ENCODE measurements around the gene TMEM270.

GRCh38 chr7:73876973-73877372, 16.0 kb downstream of the TMEM270 start:
- no peak for TF ChIP-seq CTCF (IDR thresholded peaks at IDR 0.05)
- no peak for TF ChIP-seq TCF7L2 (IDR thresholded peaks at IDR 0.05; ENCODE audit: low read depth, low read length)
- no peak for TF ChIP-seq SIN3A (IDR thresholded peaks at IDR 0.05; ENCODE audit: borderline replicate concordance, insufficient read depth, low read depth, low read length)
- no peak for TF ChIP-seq POLR2AphosphoS5 (IDR thresholded peaks at IDR 0.05; ENCODE audit: low read depth, low read length)

Measured in Panc1 (cell line).